Stimulated activated CD8-positive, alpha-beta memory T cell treated with anti-CD3 and anti-CD28 coated beads, Interleukin-15, amount 100 ng/mL, for 24 hours (primary cell): Measurements from ENCODE around the gene MIOX.

Experiments used
- DNase-seq: peaks from one replicate; pipeline ENCODE4 v3.0.0-alpha.2; 2020; ENCODE audit warnings: low read depth

MIOX gene

GRCh38 chr22:50455201-50455600 is 31.5 kb upstream of the MIOX start:
- DNase-seq: no peak

- no peak for DNase-seq
Observed at GRCh38 chr22:50456026-50456425, 30.6 kb upstream of the MIOX start.

- DNase-seq: no peak
Observed at GRCh38 chr22:50456466-50457234, 30.0 kb upstream of the MIOX start.

DNA sequence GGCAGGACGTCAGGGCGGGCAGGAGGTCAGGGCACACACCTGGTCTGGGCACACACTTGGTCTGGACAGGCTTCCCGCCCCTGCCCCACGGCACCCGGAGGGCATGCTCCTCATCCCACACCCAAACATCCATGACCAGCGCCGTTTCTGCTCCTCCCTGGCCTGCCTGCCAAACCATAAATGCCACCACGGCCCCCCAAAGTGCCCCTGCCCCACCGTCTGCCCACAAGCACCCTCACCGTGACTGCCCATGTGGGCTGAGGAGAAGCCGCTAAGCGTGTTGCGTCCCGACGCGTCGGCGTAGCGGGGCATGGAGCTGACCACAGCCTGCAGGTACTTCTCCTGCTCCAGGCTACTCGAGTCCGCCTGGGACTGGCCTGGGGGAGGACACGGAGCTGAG is 27.6 kb upstream of the MIOX start:
- DNase-seq: no peak

GRCh38 chr22:50459496-50460140 is 27.0 kb upstream of the MIOX start:
- DNase-seq: no peak

- DNase-seq: no peak
Observed at GRCh38 chr22:50460938-50461337, 25.7 kb upstream of the MIOX start.

- DNase-seq: no peak
Observed at GRCh38 chr22:50461536-50461935, 25.1 kb upstream of the MIOX start.

DNA sequence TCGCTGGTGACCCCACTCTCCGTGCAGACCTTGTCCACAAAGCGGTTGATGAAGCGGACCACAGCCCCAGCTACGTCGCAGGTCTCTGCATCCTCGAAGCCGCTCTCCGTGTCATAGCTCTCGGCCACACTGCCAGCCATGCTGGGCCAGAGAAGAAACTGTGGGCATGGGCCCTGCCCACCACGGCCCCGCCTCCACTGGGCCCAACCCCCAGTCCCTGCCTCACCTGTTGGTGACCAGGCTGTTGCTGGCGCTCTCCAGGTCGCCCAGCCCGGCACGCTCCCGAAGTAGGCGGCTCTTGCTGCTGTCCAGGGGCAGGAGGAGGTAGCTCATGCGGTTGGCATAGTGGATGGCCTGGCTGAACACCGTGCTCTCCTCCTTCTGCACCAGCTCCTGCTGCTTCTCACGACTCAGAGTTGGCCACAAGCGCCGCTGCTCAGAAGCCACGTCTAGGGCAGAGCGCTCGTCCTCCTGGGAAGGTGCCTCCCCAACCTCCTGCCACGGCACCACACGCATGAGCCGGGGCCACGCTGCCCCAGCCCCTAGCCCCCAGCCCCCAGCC is 24.6 kb upstream of the MIOX start:
- no peak for DNase-seq

DNA sequence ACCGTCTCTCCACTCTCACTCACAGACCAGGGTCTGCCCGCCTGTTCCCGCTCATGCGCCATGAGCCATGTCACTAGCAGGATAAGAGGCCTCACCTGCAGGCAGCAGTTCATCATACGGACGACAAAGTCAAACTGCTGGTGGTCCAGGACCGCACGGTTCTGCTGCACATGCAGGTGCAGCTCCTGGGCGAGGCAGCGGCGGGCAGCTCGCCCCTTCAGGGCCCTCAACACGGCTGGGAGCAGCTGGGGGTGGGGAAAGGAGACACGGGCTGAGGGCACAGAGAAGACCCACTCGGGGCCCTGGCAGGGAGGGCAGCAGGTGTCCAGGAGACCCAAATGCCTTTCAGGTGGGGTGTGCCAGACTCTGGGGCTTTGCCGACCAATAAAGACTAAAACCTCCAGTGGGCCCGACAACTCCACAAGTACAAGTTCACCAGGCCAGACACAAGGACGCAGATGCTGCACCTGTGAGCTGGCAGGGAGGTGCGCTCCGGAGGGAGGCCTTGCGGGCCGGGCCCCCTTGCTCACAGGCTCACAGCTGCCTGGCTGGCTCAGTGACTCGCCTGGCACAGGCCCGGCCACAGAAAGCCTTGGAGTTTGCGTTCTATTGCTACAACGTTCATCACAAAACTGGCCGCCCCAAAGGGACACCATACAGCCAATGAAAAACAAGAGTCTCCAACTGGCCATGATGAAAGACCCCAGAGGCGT is 23.3 kb upstream of the MIOX start:
- DNase-seq: no peak

DNA sequence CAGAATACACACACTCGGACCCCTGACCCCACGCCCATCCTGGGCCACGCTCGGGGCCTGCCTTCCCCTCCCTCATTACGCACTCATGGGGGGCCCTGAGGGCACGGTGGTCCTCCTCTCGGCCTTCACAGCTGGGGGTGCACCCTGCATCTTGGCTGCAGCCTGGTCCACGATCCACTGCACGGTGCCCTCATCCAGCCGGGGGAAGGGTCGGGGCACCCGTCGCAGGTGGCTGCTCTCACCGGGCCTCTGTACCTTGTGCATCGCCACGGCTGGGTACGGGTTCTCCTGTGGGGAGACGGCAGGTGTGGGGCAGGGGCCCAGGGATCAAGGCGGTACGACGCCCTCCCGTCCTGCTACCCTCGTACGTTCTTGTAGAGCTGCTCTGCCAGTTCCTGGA is 22.2 kb upstream of the MIOX start:
- no peak for DNase-seq

DNA sequence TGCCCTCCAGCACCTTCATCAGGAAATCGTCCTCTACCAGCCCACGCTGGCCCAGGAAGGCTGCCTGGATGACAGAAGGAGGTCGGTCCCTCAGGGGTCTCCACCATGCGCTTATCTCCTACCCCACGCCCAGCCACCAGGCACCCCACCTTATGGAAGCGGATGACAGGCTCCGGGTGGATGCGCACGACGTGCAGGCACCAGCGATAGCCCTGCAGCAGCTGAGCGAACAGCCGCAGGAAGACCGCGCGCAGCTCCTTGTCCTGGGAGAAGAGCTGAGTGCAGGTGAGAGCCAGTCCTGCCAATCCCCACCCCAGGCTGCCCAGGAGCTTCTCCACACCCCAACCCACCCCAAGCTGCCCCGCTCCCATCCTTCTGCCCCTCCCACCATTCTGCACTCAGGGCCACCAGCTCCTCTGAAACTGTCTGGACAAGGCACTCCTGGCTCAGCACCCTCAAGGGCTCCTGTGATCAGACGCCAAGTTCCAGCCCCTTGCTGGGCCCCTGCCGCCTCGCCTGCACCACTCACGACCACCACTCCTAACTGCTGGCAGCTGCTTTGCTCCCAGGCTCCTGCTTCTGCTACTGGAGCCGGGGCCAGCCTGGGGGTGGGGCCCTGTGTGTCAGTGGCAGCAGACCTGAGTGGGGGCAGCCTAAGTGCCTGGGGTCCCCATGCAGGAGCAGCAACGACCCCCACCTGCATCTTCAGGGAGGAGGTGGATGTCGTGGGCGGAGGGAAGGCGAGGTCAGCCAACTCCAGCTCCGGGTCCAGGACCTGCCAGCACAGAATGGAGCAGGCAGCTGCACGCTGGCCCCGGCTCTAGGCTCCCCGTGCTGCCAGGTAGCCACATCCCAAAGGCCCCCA is 21.4 kb upstream of the MIOX start:
- DNase-seq: no peak

- no peak for DNase-seq
Observed at GRCh38 chr22:50467341-50467740, 19.3 kb upstream of the MIOX start.

GRCh38 chr22:50467773-50468440 is 18.8 kb upstream of the MIOX start:
- DNase-seq: no peak

- no peak for DNase-seq
Observed at GRCh38 chr22:50468626-50469025, 18.0 kb upstream of the MIOX start.

DNA sequence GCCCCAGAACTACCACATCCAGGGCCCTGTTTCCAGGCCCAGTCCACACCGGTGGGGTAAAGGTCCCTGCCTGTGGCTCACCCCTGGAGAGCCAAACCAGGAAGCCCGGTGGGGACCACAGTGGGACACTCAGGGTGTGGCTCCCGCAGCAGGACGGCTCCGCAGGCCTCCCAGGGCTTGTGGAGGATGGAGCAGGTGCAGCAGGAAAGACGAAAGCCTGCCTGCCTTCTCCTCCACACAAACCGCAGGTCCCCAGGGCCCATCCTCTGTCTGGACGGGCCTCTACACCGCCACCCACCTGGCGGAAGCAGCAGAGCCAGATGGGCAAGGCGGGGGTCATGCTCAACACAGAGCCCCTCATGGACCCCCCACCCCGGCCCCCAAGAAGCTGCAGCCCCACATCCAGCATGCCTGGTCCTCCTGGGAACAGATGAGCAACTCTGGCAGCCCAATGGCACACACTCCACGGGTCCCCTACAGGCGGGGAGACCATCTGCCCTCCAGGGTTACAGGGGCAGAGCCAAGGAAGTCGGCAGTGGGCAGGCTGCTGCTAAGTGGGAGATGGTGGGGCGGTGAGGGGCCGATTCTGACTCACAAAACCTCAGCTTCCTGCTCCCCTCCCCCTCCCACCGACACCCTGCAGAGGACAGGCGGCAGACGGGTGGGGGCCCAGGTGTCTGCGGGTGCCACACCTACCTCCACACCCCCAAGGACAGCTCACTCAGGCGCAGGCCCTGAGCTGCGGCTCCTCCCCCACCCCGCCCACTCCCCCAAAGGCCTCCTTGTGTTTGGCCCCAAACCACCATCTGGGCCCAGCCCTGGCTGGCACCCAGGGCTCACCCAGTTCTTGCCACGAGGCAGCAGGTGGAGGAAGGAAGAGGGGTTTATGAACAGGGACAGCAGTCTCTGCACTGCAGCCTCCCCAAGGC is 17.0 kb upstream of the MIOX start:
- peak; percentile 61 for DNase-seq

GRCh38 chr22:50470491-50470890 is 16.2 kb upstream of the MIOX start:
- DNase-seq: no peak

DNA sequence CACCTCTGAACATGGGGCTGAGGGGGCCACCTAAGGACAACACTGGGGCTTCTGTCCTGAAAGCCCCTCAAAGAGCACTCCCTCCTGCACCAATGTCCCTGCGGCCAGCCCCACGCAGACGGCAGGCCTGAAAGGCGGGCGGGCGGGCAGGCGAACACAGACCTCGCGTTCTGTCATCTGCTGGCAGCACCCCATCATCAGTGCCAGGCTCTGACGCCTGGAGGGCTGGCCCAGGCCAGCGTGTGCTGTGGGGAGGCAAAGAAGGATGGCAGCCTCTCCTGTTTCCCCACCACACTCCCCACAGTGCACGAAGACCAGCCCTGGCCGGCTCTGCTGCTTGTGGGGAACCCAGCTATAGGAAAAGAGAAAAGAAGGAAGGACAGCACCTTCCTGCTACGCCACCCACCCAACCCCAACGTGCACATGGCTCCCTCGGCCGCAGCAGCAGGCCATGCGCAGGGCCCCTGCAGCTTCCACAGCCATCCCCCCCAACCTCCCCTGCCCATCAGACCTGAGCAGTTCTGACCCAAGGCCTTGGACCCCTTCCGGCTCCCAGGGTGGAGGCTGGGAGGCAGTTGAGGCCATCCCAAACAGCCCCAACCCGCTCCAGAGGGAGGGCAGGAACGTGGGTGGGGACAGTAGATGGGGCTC is 15.3 kb upstream of the MIOX start:
- DNase-seq: no peak

DNA sequence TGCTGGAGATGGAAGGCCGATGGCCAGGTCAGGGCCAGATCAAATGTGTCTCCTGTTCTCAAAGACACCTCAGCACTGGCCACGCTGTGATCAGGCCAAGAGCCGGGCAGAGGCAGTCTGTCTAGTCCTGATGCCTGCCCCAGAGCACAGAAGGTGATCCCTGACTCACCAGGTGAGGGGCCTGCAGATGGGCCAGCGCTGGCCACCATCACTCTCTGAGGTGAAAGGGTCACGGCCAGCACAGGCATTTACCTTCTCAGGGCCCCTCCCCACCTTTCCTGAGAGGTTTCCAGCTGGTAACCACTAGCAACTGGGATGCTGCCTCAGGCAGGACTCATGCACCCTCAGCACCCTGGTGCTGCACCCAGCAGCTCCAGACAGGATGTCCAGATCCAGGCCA is 14.7 kb upstream of the MIOX start:
- no peak for DNase-seq

DNA sequence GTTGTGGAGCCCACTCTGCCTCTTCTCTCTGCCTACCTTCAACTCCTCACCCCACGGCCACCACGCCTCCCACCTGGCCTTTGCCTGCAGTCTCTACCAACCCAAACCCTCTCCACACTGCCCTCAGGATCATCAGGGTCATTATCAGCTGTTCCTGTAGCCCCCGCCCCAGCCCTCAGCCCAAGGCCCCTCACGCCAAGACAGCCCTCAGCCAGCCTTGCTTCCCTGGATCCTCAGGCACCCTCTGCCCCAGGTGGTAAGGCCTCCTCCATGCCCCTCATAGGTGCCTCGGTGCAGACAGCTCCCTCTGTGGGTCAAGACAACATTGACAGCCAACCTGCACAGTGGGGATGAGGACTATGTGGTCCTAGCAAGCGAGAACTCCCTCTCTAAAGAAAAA is 13.6 kb upstream of the MIOX start:
- DNase-seq: no peak
